IMR-90 (cell line): ENCODE data around the gene ZBTB48.

Experiments
- BHLHE40 ChIP-seq: fragments of 150-350 bp; IDR thresholded peaks from 2 replicates; pipeline ENCODE4 v1.6.1; 2016; ENCODE audit warnings: mild to moderate bottlenecking, low read depth, low read length
- CEBPB ChIP-seq: IDR thresholded peaks from 2 replicates; pipeline ENCODE4 v1.6.1; 2012; ENCODE audit warnings: low read depth, low read length, improper control_type of control experiment
- CHD1 ChIP-seq: IDR thresholded peaks from 2 replicates; pipeline ENCODE4 v1.6.1; 2012; ENCODE audit warnings: low read depth, low read length, improper control_type of control experiment
- CTCF ChIP-seq: conservative IDR thresholded peaks from 2 replicates; pipeline ENCODE4 v1.5.1; 2012; ENCODE audit warnings: mild to moderate bottlenecking, low read depth, low read length, improper control_type of control experiment
- FOS ChIP-seq: fragments of 150-350 bp; IDR thresholded peaks from 2 replicates; pipeline ENCODE4 v1.6.1; 2016; ENCODE audit warnings: low read depth, low read length
- MXI1 ChIP-seq: IDR thresholded peaks from 2 replicates; pipeline ENCODE4 v1.6.1; 2012; ENCODE audit warnings: low read depth, mild to moderate bottlenecking, low read length, moderate library complexity, borderline replicate concordance
- POLR2A ChIP-seq: IDR thresholded peaks from 2 replicates; pipeline ENCODE4 v1.6.1; 2012; ENCODE audit warnings: mild to moderate bottlenecking, low read depth, low read length
- RAD21 ChIP-seq: IDR thresholded peaks from 2 replicates; pipeline ENCODE4 v1.6.1; 2012; ENCODE audit warnings: low read length, improper control_type of control experiment
- SMC3 ChIP-seq: fragments of 150-350 bp; IDR thresholded peaks from 2 replicates; pipeline ENCODE4 v1.6.1; 2016; ENCODE audit warnings: low read depth, mild to moderate bottlenecking, antibody characterized with exemption, low read length, moderate library complexity

GRCh38 chr1:6580593-6581409, 1.0 kb downstream of the ZBTB48 start:
- TF ChIP-seq RAD21 (no peak), CTCF (no peak; the same call in 1 of the 2 replicates), POLR2A (no peak), BHLHE40 (no peak), CHD1 (no peak), SMC3 (no peak), FOS (no peak), CEBPB (no peak), MXI1 (no peak)
